ENCODE data around the gene SMCO2.
A peak's percentile ranks its signal among the peaks of the same experiment; 100 is the strongest.

SMCO2 gene

GRCh38 chr12:27455589-27455988, 9.1 kb downstream of the SMCO2 start:
- no peak for DNase-seq

GRCh38 chr12:27456618-27457017, 10.1 kb downstream of the SMCO2 start:
- DNase-seq: no peak

GRCh38 chr12:27460471-27460978, 14.0 kb downstream of the SMCO2 start:
- peak; percentile 94 for DNase-seq

GRCh38 chr12:27462151-27462694, 15.7 kb downstream of the SMCO2 start:
- DNase-seq: peak; percentile 22

DNA sequence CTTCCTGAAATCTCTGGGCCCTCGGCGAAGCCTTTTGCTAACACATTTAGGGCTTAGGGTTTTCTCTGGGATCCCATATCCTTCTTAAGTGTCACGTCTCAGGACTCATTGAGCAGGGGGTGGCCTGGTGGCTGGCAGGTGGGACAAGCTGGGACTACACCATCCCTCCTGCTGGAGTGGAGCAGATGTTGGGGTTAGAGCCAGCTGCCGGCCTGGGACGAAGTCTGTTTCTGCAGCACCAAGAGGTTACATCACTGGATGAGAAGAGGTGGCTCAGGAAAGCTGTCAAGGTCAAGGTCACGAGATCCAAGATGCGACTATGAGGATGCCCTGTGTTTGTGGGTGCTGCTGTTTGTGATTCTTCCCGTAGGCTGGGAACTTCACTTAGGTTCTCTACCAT, 16.3 kb downstream of the SMCO2 start:
- no peak for DNase-seq

DNA sequence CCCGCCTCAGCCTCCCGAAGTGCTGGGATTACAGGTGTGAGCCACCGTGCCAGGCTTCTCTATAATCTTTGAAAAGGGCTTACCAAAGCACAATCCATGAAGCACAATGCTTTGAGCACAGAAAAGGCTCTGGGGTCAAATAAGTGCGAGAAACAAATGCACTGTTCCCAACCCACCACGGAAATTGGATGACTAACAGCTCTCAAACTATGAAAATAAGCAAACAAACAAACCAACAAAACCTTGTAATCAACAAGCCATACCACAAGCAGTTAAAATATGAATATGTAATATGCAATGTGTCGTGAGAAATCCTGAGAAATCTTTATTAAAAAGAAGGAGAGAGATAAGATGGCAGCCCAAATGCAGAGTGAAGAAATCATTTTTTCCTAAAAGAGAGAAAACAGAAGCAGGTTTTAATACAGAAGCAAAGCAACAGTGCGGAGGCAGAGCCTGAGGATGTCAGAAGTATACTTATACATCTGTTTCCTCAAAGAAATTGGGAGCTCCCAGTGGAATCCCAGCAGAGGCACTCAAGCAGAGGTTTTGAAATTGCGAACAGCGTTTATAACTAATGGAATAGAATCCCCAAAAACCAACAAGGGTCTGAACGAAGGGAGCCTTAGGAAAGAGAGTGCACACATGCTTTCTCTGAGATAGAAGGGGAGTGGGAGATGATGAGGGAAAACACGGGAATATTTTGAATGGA, 17.1 kb downstream of the SMCO2 start:
- DNase-seq: no peak

DNA sequence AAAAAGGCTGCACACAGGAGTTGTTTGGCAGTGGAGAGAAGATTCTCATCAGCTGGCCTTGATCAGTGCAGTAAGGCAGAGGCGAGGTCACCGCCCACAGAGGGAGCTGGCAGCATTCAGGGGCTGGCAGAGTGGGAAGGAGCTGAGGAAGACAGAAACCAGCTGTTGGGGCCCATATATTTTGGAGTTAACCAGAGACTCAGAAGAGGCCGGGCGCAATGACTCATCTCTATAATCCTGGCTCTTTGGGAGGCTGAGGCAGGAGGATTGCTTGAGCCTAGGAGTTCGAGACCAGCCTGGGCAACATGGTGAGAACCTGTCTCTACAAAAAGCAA, 17.7 kb downstream of the SMCO2 start:
- peak; percentile 75 for DNase-seq

GRCh38 chr12:27467641-27468040, 21.1 kb downstream of the SMCO2 start:
- DNase-seq: peak; percentile 2

- DNase-seq: no peak
Measured at GRCh38 chr12:27468241-27468640, 21.7 kb downstream of the SMCO2 start.

DNA sequence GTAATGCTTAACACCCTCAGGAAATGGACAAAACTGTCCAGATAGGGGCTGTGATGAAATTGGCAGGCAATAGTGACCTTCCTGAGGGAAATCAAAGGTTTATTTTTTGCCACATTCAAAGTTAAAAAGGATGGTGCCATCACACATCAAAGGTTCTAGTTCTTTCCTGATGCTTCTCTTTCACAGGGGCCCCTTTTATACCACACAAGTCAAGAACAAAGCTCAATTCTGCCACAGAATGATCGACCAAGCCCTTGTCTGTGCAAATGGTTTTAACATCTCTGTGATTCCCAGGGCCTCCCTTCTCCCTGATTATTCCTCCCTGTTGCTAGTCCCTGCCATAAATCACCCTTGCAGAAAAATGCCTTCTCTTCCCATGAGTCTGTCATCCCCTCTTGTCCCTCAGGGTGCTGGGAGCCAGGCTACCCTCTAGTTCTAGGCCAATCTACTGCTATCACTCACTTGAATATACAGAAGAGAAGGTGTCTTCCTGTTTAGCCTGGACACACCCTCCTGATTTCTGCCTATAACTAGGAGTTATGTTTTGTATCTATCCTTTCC, 22.7 kb downstream of the SMCO2 start:
- DNase-seq: no peak

GRCh38 chr12:27472604-27473003, 26.1 kb downstream of the SMCO2 start:
- DNase-seq: no peak

- DNase-seq: no peak
Measured at GRCh38 chr12:27474344-27474743, 27.8 kb downstream of the SMCO2 start.

GRCh38 chr12:27477049-27477448, 30.5 kb downstream of the SMCO2 start:
- no peak for DNase-seq

DNA sequence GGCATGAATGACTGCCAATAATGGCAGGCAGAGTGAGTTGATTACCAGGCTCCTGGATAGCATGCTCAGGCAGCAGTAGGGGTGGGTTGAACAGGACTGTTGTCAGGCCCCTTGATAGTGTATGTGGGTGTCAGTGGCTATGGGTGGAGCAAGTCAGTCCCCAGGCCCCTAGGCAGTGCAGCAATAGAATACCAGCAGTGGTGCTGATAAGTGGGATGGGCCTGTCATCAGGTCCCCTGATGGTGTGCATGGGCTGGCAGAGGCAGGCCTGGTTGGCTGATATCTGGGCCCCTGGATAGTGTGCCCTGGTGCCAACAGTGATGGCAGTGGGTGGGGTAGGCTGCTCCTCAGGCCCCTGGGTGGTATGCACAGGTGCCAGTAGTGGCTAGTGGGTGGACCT, 32.4 kb downstream of the SMCO2 start:
- no peak for DNase-seq

GRCh38 chr12:27480016-27480415, 33.5 kb downstream of the SMCO2 start:
- peak; percentile 74 for DNase-seq

DNA sequence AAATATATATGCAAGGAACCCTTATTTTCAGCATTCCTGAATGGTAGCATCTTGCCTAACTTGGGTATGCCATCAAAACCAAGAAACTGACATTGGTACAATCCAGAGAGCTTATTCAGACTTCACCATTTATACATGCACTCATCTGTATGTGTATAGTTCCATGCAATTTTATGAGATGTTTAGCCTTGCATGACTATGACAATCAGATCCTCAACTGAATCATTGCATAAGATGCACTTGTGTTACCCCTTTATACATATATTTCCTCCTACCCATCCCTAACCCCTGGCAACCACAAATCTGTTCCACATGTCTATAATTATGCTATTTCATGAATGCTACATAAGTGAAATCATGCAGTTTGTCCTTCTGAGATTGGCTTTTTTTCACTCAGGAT, 40.4 kb downstream of the SMCO2 start:
- DNase-seq: no peak

GRCh38 chr12:27488479-27488878, 41.9 kb downstream of the SMCO2 start:
- DNase-seq: peak; percentile 3

- DNase-seq: no peak
Measured at GRCh38 chr12:27491226-27491625, 44.7 kb downstream of the SMCO2 start.

DNA sequence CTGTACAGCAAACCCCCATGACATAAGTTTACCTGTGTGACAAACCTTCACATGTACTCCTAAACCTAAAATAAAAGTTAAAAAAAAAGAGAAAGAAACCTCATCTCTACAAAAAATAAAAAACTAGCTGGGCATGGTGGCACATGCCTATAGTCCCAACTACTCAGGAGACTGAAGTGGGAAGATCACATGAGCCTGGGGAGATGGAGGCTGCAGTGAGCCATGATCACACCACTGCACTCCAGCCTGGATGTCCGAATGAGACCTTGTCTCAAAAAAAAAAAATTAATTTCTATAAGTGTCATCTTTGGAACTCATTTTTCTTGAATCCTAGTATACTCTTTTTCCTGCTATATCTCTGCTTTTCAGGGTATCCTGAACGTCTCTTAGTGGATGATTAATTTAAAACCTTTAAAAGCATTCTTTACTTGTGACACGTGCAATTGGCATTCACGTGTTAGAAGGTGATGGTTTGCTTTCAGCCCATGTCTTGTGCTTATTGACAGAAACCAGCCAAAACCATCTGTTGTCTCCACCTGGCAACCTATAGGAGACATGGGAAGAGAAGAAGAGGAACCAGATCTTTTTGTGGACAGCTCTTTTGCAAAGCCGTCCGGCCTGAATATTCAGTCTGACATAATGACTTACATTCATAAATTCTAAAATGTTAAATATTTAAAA, 46.9 kb downstream of the SMCO2 start:
- peak; percentile 71 for DNase-seq

GRCh38 chr12:27497446-27497845, 50.9 kb downstream of the SMCO2 start:
- DNase-seq: no peak

GRCh38 chr12:27498149-27498548, 51.6 kb downstream of the SMCO2 start:
- peak; percentile 51 for DNase-seq

- DNase-seq: peak; percentile 97
Measured at GRCh38 chr12:27498761-27499160, 52.2 kb downstream of the SMCO2 start.

DNA sequence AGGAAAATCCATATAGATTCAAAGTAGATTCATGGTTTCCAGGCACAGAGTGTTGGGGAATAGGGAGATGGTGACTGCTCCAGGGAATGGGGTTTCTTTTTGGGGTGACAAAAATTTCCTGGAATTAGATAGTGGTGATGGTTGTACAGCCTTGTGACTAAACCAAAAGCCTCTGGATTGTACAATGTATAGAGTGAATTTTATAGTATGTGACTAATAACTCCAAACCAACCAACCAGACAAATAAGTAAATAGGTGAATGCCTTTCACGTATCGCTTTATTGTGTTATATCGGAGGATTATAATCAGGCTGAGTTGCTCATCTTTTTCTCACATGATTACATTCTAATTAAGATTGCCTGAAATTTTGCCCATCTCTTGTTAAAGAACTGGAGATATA, 52.8 kb downstream of the SMCO2 start:
- no peak for DNase-seq

- DNase-seq: peak; percentile 11
Measured at GRCh38 chr12:27500546-27500945, 54.0 kb downstream of the SMCO2 start.
